ENCODE measurements around the gene CXCL8.
"Not testable (repeated sequence)": the region's sequence is repeated elsewhere in the genome, so short reads cannot be mapped to it uniquely, and the experiment has no call there.

CXCL8 gene

GRCh38 chr4:73750730-73751129 is 10.4 kb downstream of the CXCL8 start:
- H3K27me3 Mint-ChIP-seq = peaks cover 2% of the 10 kb centered on the region
- H3K4me3 Mint-ChIP-seq = no peak overlapping the region
- H3K36me3 Mint-ChIP-seq = no peaks in the 10 kb centered on the region
- H3K27ac Mint-ChIP-seq = no peak overlapping the region
- H3K4me1 Mint-ChIP-seq (ENCODE audit: low read depth) = no peaks in the 10 kb centered on the region
- peaks cover 5% of the 10 kb centered on the region for H3K9me3 Mint-ChIP-seq (ENCODE audit: low read depth)

GRCh38 chr4:73751166-73751565 is 10.8 kb downstream of the CXCL8 start:
- Mint-ChIP-seq H3K4me1 (ENCODE audit: low read depth) (no peaks in the 10 kb centered on the region), H3K27me3 (peaks cover 2% of the 10 kb centered on the region), H3K27ac (no peak overlapping the region), H3K36me3 (no peaks in the 10 kb centered on the region), H3K9me3 (ENCODE audit: low read depth) (peaks cover 5% of the 10 kb centered on the region), H3K4me3 (no peak overlapping the region)

GRCh38 chr4:73751830-73752229 is 11.5 kb downstream of the CXCL8 start:
- H3K36me3 Mint-ChIP-seq = no peaks in the 10 kb centered on the region
- H3K27me3 Mint-ChIP-seq = peaks cover 2% of the 10 kb centered on the region
- H3K27ac Mint-ChIP-seq = no peak overlapping the region
- no peaks in the 10 kb centered on the region for H3K4me1 Mint-ChIP-seq (ENCODE audit: low read depth)
- no peak overlapping the region for H3K4me3 Mint-ChIP-seq
- H3K9me3 Mint-ChIP-seq (ENCODE audit: low read depth) = peaks cover 5% of the 10 kb centered on the region

GRCh38 chr4:73752424-73752823 is 12.1 kb downstream of the CXCL8 start:
- Mint-ChIP-seq H3K9me3 (ENCODE audit: low read depth) (peaks cover 5% of the 10 kb centered on the region), H3K4me1 (ENCODE audit: low read depth) (no peaks in the 10 kb centered on the region), H3K27ac (no peak overlapping the region), H3K27me3 (peaks cover 2% of the 10 kb centered on the region), H3K4me3 (no peak overlapping the region), H3K36me3 (no peaks in the 10 kb centered on the region)

GRCh38 chr4:73753215-73753614 is 12.8 kb downstream of the CXCL8 start:
- H3K27ac Mint-ChIP-seq = no peak overlapping the region
- H3K36me3 Mint-ChIP-seq = no peaks in the 10 kb centered on the region
- H3K27me3 Mint-ChIP-seq = no peaks in the 10 kb centered on the region
- peaks cover 5% of the 10 kb centered on the region for H3K9me3 Mint-ChIP-seq (ENCODE audit: low read depth)
- no peaks in the 10 kb centered on the region for H3K4me1 Mint-ChIP-seq (ENCODE audit: low read depth)
- no peak overlapping the region for H3K4me3 Mint-ChIP-seq

DNA sequence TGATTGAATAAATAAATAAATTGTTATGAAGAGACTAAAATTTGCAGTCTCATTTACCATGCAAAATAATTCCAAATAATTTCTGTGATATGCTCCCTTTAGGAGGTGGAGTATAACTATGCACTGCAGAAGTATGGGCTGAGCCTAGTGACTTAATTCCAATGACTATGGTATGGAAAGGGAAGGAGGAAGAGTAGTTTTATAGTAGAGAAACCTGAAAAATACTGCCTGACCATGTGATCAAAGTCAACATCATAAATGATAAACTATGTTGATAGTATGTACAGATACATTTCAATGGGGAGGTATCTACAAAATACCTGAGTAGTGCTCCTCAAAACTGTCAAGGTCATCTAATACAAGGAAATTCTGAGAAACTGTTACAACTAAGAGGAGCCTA is 14.6 kb downstream of the CXCL8 start:
- Mint-ChIP-seq H3K4me1 (ENCODE audit: low read depth) (no peaks in the 10 kb centered on the region), H3K27ac (no peak overlapping the region), H3K27me3 (no peaks in the 10 kb centered on the region), H3K4me3 (no peak overlapping the region), H3K9me3 (ENCODE audit: low read depth) (peaks cover 5% of the 10 kb centered on the region), H3K36me3 (no peaks in the 10 kb centered on the region)

DNA sequence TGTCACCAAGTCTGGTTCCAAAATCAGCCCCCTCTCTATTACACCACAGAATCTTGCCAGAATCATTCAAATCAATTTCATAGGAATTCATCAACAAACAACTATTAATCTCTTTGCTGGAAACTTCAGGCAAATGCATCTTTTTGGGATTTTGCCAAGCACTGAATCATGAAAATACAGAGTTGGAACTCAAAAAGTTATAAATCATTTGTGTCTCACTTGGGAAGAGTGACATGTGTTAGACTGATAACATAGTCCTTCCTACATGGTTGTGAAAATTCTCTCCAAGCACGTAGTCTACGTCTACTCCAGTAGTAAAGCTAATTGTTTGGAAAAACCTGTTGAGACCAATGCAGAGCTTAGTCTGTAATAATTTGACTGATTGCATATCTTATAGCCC is 19.0 kb downstream of the CXCL8 start:
- peaks cover 2% of the 10 kb centered on the region for H3K9me3 Mint-ChIP-seq (ENCODE audit: low read depth)
- H3K27me3 Mint-ChIP-seq = no peaks in the 10 kb centered on the region
- H3K4me1 Mint-ChIP-seq (ENCODE audit: low read depth) = no peaks in the 10 kb centered on the region
- H3K27ac Mint-ChIP-seq = no peak overlapping the region
- no peak overlapping the region for H3K4me3 Mint-ChIP-seq
- H3K36me3 Mint-ChIP-seq = no peaks in the 10 kb centered on the region

DNA sequence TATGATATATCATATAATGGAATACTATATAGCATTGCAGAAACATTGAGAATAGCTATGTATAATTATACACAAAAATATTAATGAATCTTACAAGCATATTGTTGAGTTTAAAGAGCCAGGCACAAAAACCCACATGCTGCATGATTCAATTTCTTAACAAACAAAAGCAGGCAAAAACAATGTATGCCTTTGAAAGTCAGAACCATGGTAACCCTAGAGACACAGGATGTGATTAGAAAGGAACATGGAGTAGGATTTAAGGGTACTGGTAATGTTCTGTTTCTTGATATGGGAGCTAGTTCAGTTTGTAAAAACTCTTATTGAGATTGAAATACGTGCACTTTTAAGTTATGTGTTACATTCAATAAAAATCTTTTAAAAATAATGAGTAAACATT is 21.5 kb downstream of the CXCL8 start:
- no peak overlapping the region for H3K4me3 Mint-ChIP-seq
- no peaks in the 10 kb centered on the region for H3K4me1 Mint-ChIP-seq (ENCODE audit: low read depth)
- H3K36me3 Mint-ChIP-seq = no peaks in the 10 kb centered on the region
- H3K9me3 Mint-ChIP-seq (ENCODE audit: low read depth) = no peaks in the 10 kb centered on the region
- no peaks in the 10 kb centered on the region for H3K27me3 Mint-ChIP-seq
- H3K27ac Mint-ChIP-seq = no peak overlapping the region

DNA sequence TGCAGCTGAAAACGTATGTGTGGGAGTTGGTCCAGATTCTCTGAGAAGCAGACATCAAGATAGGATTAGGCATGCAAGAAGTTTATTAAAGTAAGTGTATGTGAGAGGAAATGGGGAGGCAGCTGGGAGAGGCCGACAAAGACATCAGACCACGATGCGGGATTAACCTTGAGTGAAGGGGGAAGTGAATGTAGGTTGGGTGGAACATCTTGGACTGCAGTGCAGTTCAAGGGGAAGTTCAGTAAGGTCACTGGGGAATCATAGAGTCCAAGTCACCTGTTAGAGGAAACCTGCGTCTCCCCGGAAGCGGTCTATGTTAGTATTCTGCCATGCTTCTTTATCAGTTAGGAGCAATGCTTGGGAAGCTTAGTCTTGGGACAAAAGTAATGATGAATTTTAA is 22.0 kb downstream of the CXCL8 start:
- Mint-ChIP-seq H3K27ac (no peak overlapping the region), H3K27me3 (no peaks in the 10 kb centered on the region), H3K4me3 (no peak overlapping the region), H3K36me3 (no peaks in the 10 kb centered on the region), H3K9me3 (ENCODE audit: low read depth) (no peaks in the 10 kb centered on the region), H3K4me1 (ENCODE audit: low read depth) (no peaks in the 10 kb centered on the region)

DNA sequence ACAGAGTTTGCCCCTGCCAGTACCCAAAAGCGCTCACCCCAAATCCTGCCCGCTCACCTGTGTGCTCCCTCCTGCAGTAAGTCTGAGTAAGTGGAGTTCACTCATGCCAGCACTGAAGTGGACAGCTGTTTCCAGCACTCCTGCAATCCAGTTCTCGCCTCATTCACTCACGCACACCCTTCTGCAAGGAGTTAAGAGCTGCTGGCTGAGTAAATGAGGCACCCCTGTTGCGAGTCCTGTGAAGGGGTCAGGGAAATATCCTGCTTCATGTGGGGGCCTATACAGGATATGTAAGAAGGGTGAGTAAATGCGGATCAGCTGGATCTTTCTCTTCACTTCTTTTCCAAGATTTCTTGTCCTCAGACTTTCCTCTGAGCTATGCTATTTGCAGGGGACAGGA is 23.5 kb downstream of the CXCL8 start:
- Mint-ChIP-seq H3K4me1 (ENCODE audit: low read depth) (no peaks in the 10 kb centered on the region), H3K9me3 (ENCODE audit: low read depth) (no peaks in the 10 kb centered on the region), H3K27ac (no peak overlapping the region), H3K27me3 (no peaks in the 10 kb centered on the region), H3K4me3 (no peak overlapping the region), H3K36me3 (no peaks in the 10 kb centered on the region)

DNA sequence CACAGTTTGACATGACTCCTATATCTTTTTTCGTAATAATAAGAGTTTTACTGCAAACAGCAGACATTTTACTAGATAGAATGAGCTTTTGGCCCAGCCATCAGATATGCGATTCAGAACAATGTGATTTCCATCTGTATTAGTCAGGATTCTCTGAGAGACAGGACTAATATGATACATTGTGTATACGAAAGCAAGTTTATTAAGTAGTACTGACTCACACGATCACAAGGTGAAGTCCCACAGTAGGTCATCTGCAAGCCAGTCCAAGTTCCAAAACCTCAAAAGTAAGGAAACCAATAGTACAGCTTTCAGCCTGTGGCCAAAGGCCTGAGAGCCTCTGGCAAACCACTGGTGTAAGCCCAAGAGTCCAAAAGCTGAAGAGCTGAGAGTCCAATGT is 24.1 kb downstream of the CXCL8 start:
- H3K4me3 Mint-ChIP-seq = no peak overlapping the region
- H3K9me3 Mint-ChIP-seq (ENCODE audit: low read depth) = no peaks in the 10 kb centered on the region
- no peaks in the 10 kb centered on the region for H3K36me3 Mint-ChIP-seq
- no peaks in the 10 kb centered on the region for H3K4me1 Mint-ChIP-seq (ENCODE audit: low read depth)
- H3K27me3 Mint-ChIP-seq = no peaks in the 10 kb centered on the region
- no peak overlapping the region for H3K27ac Mint-ChIP-seq

DNA sequence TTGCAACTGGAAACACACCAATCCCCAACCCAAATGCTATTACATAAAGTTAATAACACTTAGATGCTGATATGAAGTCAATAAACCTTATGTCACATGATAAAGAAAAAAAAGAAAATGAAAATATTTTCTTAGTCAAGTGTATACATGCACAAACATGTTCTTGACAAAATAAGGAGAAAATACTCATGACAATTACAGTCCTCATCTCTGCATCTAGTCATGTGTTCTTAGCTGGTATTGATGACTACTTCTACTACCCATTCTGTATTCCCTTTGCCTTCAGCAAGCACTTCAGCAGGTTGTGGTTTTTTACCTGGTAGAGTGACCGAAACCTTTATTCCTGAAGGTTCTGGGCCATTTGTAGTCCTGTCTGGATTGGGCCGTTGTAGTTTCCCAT is 24.9 kb downstream of the CXCL8 start:
- no peaks in the 10 kb centered on the region for H3K27me3 Mint-ChIP-seq
- H3K36me3 Mint-ChIP-seq = no peaks in the 10 kb centered on the region
- H3K9me3 Mint-ChIP-seq (ENCODE audit: low read depth) = no peaks in the 10 kb centered on the region
- no peak overlapping the region for H3K27ac Mint-ChIP-seq
- no peak overlapping the region for H3K4me3 Mint-ChIP-seq
- no peaks in the 10 kb centered on the region for H3K4me1 Mint-ChIP-seq (ENCODE audit: low read depth)

- no peaks in the 10 kb centered on the region for H3K9me3 Mint-ChIP-seq (ENCODE audit: low read depth)
- H3K4me3 Mint-ChIP-seq = no peak overlapping the region
- H3K4me1 Mint-ChIP-seq (ENCODE audit: low read depth) = no peaks in the 10 kb centered on the region
- H3K27ac Mint-ChIP-seq = no peak overlapping the region
- H3K27me3 Mint-ChIP-seq = no peaks in the 10 kb centered on the region
- no peaks in the 10 kb centered on the region for H3K36me3 Mint-ChIP-seq
Observed at GRCh38 chr4:73770917-73771316, 30.5 kb downstream of the CXCL8 start.

GRCh38 chr4:73772363-73772762 is 32.0 kb downstream of the CXCL8 start:
- H3K4me1 Mint-ChIP-seq (ENCODE audit: low read depth) = no peaks in the 10 kb centered on the region
- no peaks in the 10 kb centered on the region for H3K27me3 Mint-ChIP-seq
- no peak overlapping the region for H3K27ac Mint-ChIP-seq
- H3K9me3 Mint-ChIP-seq (ENCODE audit: low read depth) = no peaks in the 10 kb centered on the region
- H3K4me3 Mint-ChIP-seq = no peak overlapping the region
- no peaks in the 10 kb centered on the region for H3K36me3 Mint-ChIP-seq

DNA sequence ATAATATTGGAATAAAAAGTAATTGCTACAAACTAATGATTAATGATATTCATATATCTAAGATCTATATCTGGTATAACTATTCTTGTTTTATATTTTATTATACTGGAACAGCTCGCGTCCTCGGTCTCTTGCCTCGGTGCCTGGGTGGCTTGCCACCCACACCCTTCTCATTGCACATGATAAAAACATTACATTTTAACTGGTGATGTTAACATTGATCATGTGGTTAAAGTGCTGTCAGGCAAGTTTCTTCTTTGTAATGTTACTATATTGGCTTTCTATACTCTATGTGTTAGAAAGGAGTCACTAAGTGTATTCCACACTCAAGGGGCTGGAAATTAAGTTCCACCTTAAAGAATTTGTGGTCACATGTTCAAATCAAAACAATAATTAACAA is 34.0 kb downstream of the CXCL8 start:
- H3K27ac Mint-ChIP-seq; H3K4me1 Mint-ChIP-seq (ENCODE audit: low read depth); H3K4me3 Mint-ChIP-seq; H3K36me3 Mint-ChIP-seq; H3K9me3 Mint-ChIP-seq (ENCODE audit: low read depth); H3K27me3 Mint-ChIP-seq: not testable (repeated sequence)

- no peaks in the 10 kb centered on the region for H3K4me1 Mint-ChIP-seq (ENCODE audit: low read depth)
- H3K36me3 Mint-ChIP-seq = no peaks in the 10 kb centered on the region
- H3K9me3 Mint-ChIP-seq (ENCODE audit: low read depth) = no peaks in the 10 kb centered on the region
- H3K27ac Mint-ChIP-seq = no peak overlapping the region
- no peak overlapping the region for H3K4me3 Mint-ChIP-seq
- no peaks in the 10 kb centered on the region for H3K27me3 Mint-ChIP-seq
Observed at GRCh38 chr4:73776321-73776729, 36.0 kb downstream of the CXCL8 start.

DNA sequence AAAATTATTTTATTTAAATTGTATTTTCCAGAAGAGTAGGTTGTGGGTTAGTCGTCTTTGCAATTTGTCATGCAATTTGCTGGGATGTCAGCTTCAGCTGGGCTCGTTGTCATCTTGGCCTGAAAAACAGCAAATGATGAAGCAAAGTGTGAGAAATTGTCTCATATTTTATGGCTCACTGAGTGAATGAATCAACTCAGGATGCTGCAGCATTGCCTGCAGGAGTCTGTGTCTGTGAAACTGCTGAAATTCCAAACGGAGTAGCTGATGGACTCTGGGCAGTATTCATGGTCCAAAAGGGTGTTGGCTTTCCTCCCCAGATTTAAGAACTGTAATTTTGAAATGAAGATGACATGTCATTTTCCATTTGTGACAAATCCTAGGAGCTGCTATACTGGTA is 37.2 kb downstream of the CXCL8 start:
- H3K9me3 Mint-ChIP-seq (ENCODE audit: low read depth) = no peaks in the 10 kb centered on the region
- no peaks in the 10 kb centered on the region for H3K4me1 Mint-ChIP-seq (ENCODE audit: low read depth)
- H3K36me3 Mint-ChIP-seq = no peaks in the 10 kb centered on the region
- no peak overlapping the region for H3K4me3 Mint-ChIP-seq
- no peak overlapping the region for H3K27ac Mint-ChIP-seq
- peaks cover 1% of the 10 kb centered on the region for H3K27me3 Mint-ChIP-seq
